ENCODE data around the gene GNL1. TPM values are rescaled to one million over a fixed set of nuclear protein-coding genes. Genes with fewer than 3 reads are reported as not detected.

The GNL1 gene
- total RNA-seq, 1 experiment from 2014 or later: 34.7 TPM

- no peak overlapping the region for H3K27ac ChIP-seq (ENCODE audit: low read length)
- H3K9me2 ChIP-seq (replicated peaks; ENCODE audit: low read length): no peaks in the 10 kb centered on the region
- H3K4me1 ChIP-seq (ENCODE audit: insufficient read depth, low read length): peaks cover 19% of the 10 kb centered on the region
- peaks cover 20% of the 10 kb centered on the region for H3K79me2 ChIP-seq (ENCODE audit: low read length)
- no peak overlapping the region for H3K9ac ChIP-seq (ENCODE audit: low read length)
- intact Hi-C loops (cut with micrococcal nuclease): no loop called here
- DNase-seq: no peak
- no peaks in the 10 kb centered on the region for H3K27me3 ChIP-seq (ENCODE audit: low read length)
- H3K4me3 ChIP-seq (ENCODE audit: low read length): no peak overlapping the region
- H3F3A ChIP-seq (ENCODE audit: low read length, unreplicated experiment): no peaks in the 10 kb centered on the region
- no TSS peak for BruUV-seq (replicated peaks)
- no peak overlapping the region for H3K4me2 ChIP-seq (ENCODE audit: low read length)
- TF ChIP-seq, protein P1, sequence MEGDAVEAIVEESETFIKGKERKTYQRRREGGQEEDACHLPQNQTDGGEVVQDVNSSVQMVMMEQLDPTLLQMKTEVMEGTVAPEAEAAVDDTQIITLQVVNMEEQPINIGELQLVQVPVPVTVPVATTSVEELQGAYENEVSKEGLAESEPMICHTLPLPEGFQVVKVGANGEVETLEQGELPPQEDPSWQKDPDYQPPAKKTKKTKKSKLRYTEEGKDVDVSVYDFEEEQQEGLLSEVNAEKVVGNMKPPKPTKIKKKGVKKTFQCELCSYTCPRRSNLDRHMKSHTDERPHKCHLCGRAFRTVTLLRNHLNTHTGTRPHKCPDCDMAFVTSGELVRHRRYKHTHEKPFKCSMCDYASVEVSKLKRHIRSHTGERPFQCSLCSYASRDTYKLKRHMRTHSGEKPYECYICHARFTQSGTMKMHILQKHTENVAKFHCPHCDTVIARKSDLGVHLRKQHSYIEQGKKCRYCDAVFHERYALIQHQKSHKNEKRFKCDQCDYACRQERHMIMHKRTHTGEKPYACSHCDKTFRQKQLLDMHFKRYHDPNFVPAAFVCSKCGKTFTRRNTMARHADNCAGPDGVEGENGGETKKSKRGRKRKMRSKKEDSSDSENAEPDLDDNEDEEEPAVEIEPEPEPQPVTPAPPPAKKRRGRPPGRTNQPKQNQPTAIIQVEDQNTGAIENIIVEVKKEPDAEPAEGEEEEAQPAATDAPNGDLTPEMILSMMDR (conservative IDR thresholded peaks at IDR 0.05; ENCODE audit: low read depth, low read length): peak; percentile 36; the same call in 1 of the 2 replicates
- TF ChIP-seq EZH2phosphoT487 (IDR thresholded peaks at IDR 0.05; ENCODE audit: borderline replicate concordance, low read length): no peak
- ChIA-PET POLR2A (ENCODE audit: unreplicated experiment) (no interaction called here), CTCF (no interaction called here)
- H4K20me1 ChIP-seq (ENCODE audit: low read length): peaks cover 3% of the 10 kb centered on the region; the same call in 1 of the 2 replicates
- H3K36me3 ChIP-seq (ENCODE audit: low read depth, low read length): peaks cover 10% of the 10 kb centered on the region; the same call in 1 of the 2 replicates
- H2AFZ ChIP-seq (ENCODE audit: low read length): no peak overlapping the region
- ATAC-seq: no peak
- H3K9me3 ChIP-seq (ENCODE audit: low read length): no peaks in the 10 kb centered on the region
Measured at GRCh38 chr6:30493643-30494250, 62.5 kb downstream of the GNL1 start.

DNA sequence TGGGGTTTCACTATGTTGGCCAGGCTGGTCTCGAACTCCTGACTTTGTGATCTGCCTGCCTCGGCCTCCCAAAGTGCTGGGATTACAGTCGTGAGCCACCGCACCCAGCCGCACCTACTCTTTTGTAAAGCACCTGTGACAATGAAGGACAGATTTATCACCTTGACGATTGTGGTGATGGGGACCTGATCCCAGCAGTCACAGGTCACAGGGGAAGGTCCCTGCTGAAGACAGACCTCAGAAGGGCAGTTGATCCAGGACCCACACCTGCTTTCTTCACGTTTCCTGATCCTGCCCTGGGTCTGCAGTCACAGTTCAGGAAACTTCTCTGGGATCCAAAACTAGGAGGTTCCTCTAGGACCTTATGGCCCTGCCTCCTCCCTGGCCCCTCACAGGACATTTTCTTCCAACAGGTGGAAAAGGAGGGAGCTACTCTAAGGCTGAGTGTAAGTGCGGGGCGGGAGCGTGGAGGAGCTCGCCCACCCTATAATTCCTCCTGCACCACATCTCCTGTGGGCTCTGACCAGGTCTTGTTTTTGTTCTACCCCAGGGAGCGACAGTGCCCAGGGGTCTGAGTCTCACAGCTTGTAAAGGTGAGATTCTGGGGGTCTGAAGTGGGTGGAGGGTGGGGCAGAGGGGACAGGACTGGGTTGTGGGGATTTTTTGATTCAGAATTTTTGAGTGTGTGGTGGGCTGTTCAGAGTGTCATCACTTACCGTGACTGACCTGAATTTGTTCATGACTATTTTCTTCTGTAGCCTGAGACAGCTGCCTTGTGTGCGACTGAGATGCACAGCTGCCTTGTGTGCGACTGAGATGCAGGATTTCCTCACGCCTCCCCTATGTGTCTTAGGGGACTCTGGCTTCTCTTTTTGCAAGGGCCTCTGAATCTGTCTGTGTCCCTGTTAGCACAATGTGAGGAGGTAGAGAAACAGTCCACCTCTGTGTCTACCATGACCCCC, 64.0 kb downstream of the GNL1 start:
- Histone ChIP-seq H4K20me1 (ENCODE audit: low read length) (peaks cover 3% of the 10 kb centered on the region; the same call in 1 of the 2 replicates), H3K4me3 (ENCODE audit: low read length) (no peak overlapping the region), H3K36me3 (ENCODE audit: low read depth, low read length) (peaks cover 10% of the 10 kb centered on the region; the same call in 1 of the 2 replicates), H3K79me2 (ENCODE audit: low read length) (peaks cover 20% of the 10 kb centered on the region), H3K9me3 (ENCODE audit: low read length) (no peaks in the 10 kb centered on the region), H3K9ac (ENCODE audit: low read length) (no peak overlapping the region), H3K9me2 (replicated peaks; ENCODE audit: low read length) (no peaks in the 10 kb centered on the region), H3K27ac (ENCODE audit: low read length) (no peak overlapping the region), H3K27me3 (ENCODE audit: low read length) (no peaks in the 10 kb centered on the region), H3F3A (ENCODE audit: low read length, unreplicated experiment) (no peaks in the 10 kb centered on the region), H2AFZ (ENCODE audit: low read length) (no peak overlapping the region), H3K4me1 (ENCODE audit: insufficient read depth, low read length) (peaks cover 19% of the 10 kb centered on the region), H3K4me2 (ENCODE audit: low read length) (no peak overlapping the region)
- ATAC-seq (no peak), DNase-seq (no peak)
- intact Hi-C loops (cut with micrococcal nuclease): no loop called here
- BruUV-seq (replicated peaks): no TSS peak
- CTCF ChIA-PET: no interaction called here
- no peak for TF ChIP-seq EZH2phosphoT487 (IDR thresholded peaks at IDR 0.05; ENCODE audit: borderline replicate concordance, low read length)
- TF ChIP-seq EZH2 (IDR thresholded peaks at IDR 0.05; ENCODE audit: low read length, unreplicated experiment): no peak
- TF ChIP-seq, protein P1 (conservative IDR thresholded peaks at IDR 0.05; ENCODE audit: low read depth, low read length): no peak
- POLR2A ChIA-PET (ENCODE audit: unreplicated experiment): no interaction called here

Small RNA genes within 50 kb of the gene (microRNA-seq; reads per million reads assigned to microRNA genes)
- 215 reads per million, percentile 70 among the genes with 10 or more reads in this experiment for gene MIR877 (ENCODE audit: unreplicated experiment)

Other genes starting within 250 kb of the GNL1 start
- 17.9 and 24.8 TPM in 2 replicates for gene TRIM39, start 229.6 kb downstream of the GNL1 start, total RNA-seq (2014; rRNA removed)
- 151 and 161 TPM in 2 replicates for gene RPP21, start 211.3 kb downstream of the GNL1 start, total RNA-seq (2014; rRNA removed)
- 131 and 161 TPM in 2 replicates for gene HLA-E, start 67.0 kb downstream of the GNL1 start, total RNA-seq (2014; rRNA removed)
- 4.8 and 6.1 TPM in 2 replicates for gene PRR3, start 806 bp upstream of the GNL1 start, total RNA-seq (2014; rRNA removed)
- 67.3 and 77.3 TPM in 2 replicates for gene ABCF1, start 15.0 kb upstream of the GNL1 start, total RNA-seq (2014; rRNA removed)
- 44.2 and 44.5 TPM in 2 replicates for gene PPP1R10, start 60.8 kb upstream of the GNL1 start, total RNA-seq (2014; rRNA removed)
- 69.9 and 91.0 TPM in 2 replicates for gene MRPS18B, start 61.4 kb upstream of the GNL1 start, total RNA-seq (2014; rRNA removed)
- 4.6 and 6.1 TPM in 2 replicates for gene ATAT1, start 70.4 kb upstream of the GNL1 start, total RNA-seq (2014; rRNA removed)
- gene C6orf136, start 90.6 kb upstream of the GNL1 start, total RNA-seq (2014; rRNA removed): 10.6 and 18.7 TPM in 2 replicates
- gene DHX16, start 116.5 kb upstream of the GNL1 start, total RNA-seq (2014; rRNA removed): 50.0 and 75.6 TPM in 2 replicates
- gene PPP1R18, start 130.2 kb upstream of the GNL1 start, total RNA-seq (2014; rRNA removed): 49.9 and 76.0 TPM in 2 replicates
- gene NRM, start 134.5 kb upstream of the GNL1 start, total RNA-seq (2014; rRNA removed): 8.5 and 14.8 TPM in 2 replicates
- 19.6 and 24.9 TPM in 2 replicates for gene MDC1, start 160.8 kb upstream of the GNL1 start, total RNA-seq (2014; rRNA removed)
- gene TUBB, start 163.9 kb upstream of the GNL1 start, total RNA-seq (2014; rRNA removed): 1,245 and 1,398 TPM in 2 replicates
- gene FLOT1, start 186.2 kb upstream of the GNL1 start, total RNA-seq (2014; rRNA removed): 305 and 401 TPM in 2 replicates
- 1,173 and 1,198 TPM in 2 replicates for gene IER3, start 188.1 kb upstream of the GNL1 start, total RNA-seq (2014; rRNA removed)